SK-N-SH (cell line): ENCODE measurements around the gene EXOC2.

Experiments used
- CHD2 ChIP-seq: fragments of 150-350 bp; IDR thresholded peaks from 2 replicates; pipeline ENCODE4 v1.6.1; 2018; ENCODE audit warnings: low read length; ENCODE audit not compliant: partially characterized antibody
- GABPA ChIP-seq: IDR thresholded peaks from 2 replicates; pipeline ENCODE4 v1.4.0; 2012; ENCODE audit warnings: low read depth, mild to moderate bottlenecking
- RFX5 ChIP-seq: IDR thresholded peaks from 2 replicates; pipeline ENCODE4 v1.6.1; 2012; ENCODE audit warnings: mild to moderate bottlenecking, improper control_type of control experiment, low read length
- RXRA ChIP-seq: IDR thresholded peaks from 2 replicates; pipeline ENCODE4 v1.4.0; 2012; ENCODE audit warnings: low read depth, mild to moderate bottlenecking, borderline replicate concordance
- TF ChIP-seq, protein P1 (sequence below): IDR thresholded peaks from 2 replicates; pipeline ENCODE4 v1.4.0; 2012; ENCODE audit warnings: low read depth, borderline replicate concordance
- TF ChIP-seq, protein P2 (sequence below): fragments of 200-600 bp; sonication (generic); IDR thresholded peaks from 2 replicates; pipeline ENCODE4 v1.6.1; 2017; ENCODE audit warnings: antibody characterized with exemption, mild to moderate bottlenecking, moderate library complexity

DNA sequence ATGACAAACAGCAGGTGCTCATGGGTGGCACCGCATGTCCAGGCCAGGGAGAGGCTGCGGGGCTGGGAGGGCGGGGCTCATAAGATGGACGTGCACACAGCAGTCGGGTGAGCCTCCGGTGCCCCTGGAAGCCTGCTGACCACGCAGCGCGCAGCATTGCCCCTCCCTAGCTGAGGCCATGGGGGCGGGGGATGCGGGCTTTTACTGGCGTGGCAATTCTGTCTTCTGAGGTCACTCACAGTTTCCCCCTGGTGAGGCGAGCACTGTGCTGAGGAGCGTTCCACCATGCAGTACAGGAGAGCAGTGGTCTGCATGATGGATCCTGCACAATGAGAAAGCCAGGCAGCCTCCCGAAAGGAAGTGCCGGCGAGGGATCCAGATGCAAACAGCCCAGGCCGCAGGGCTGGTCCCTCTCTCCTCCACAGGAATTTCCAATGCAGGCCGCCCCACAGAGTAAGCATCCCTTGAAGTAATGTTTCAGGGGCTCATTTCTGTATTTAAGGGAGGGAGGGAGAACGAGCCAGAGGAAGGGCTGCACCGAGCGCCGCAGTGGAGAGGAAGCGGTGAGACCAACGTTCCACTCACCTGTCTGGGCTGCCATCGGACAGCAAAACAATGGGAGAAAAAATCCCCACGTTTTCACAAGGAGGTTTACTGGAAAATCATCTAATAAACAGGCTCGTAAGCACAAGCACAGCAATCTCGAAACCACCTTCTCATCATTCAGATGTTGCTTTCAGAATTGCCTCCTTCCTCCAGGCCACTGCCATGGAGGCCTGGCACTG is 245.4 kb downstream of the EXOC2 start:
- TF ChIP-seq, protein P1, sequence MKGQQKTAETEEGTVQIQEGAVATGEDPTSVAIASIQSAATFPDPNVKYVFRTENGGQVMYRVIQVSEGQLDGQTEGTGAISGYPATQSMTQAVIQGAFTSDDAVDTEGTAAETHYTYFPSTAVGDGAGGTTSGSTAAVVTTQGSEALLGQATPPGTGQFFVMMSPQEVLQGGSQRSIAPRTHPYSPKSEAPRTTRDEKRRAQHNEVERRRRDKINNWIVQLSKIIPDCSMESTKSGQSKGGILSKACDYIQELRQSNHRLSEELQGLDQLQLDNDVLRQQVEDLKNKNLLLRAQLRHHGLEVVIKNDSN, result no peak
- no peak for TF ChIP-seq GABPA
- TF ChIP-seq, protein P2, sequence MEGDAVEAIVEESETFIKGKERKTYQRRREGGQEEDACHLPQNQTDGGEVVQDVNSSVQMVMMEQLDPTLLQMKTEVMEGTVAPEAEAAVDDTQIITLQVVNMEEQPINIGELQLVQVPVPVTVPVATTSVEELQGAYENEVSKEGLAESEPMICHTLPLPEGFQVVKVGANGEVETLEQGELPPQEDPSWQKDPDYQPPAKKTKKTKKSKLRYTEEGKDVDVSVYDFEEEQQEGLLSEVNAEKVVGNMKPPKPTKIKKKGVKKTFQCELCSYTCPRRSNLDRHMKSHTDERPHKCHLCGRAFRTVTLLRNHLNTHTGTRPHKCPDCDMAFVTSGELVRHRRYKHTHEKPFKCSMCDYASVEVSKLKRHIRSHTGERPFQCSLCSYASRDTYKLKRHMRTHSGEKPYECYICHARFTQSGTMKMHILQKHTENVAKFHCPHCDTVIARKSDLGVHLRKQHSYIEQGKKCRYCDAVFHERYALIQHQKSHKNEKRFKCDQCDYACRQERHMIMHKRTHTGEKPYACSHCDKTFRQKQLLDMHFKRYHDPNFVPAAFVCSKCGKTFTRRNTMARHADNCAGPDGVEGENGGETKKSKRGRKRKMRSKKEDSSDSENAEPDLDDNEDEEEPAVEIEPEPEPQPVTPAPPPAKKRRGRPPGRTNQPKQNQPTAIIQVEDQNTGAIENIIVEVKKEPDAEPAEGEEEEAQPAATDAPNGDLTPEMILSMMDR, result no peak
- no peak for TF ChIP-seq RXRA
- TF ChIP-seq RFX5, result no peak
- TF ChIP-seq CHD2, result no peak
